Keratinocyte (primary cell): ENCODE results near the gene SH3BP5. TPM values are rescaled to one million over a fixed set of nuclear protein-coding genes. Genes with fewer than 3 reads are reported as not detected.

ENCODE experiments used
- DNase-seq: peaks from one replicate; pipeline ENCODE4 v3.0.0-alpha.2; 2011; ENCODE audit warnings: low read depth, missing footprints, low spot score
- FAIRE-seq: peaks from 2 replicates; lab custom pipeline; 2011; peaks lifted over from hg19 to GRCh38; lab: Jason Lieb, UNC
- H2AFZ ChIP-seq: 2 replicates; pipeline ENCODE4 v1.6.0; 2012; ENCODE audit warnings: low read length, control low read depth, inconsistent platforms; ENCODE audit not compliant: control insufficient read depth
- H3K27ac ChIP-seq: 2 replicates; pipeline ENCODE4 v1.5.1; 2011; ENCODE audit warnings: low read length; ENCODE audit not compliant: control insufficient read depth, insufficient read depth
- H3K27me3 ChIP-seq: 3 replicates; pipeline ENCODE4 v1.6.0; 2011; ENCODE audit warnings: low read length; ENCODE audit not compliant: control insufficient read depth, insufficient read depth; ENCODE audit errors: extremely low read depth
- H3K36me3 ChIP-seq, 2 experiments: 2 replicates in 1 of 2; 3 replicates in 1 of 2; pipeline ENCODE4 v1.5.1; 2011; ENCODE audit warnings: low read length in 2 of 2, mild to moderate bottlenecking in 1 of 2; ENCODE audit not compliant: control insufficient read depth in 2 of 2, insufficient read depth in 2 of 2; ENCODE audit errors: extremely low read depth in 1 of 2
- H3K4me1 ChIP-seq: 3 replicates; pipeline ENCODE4 v1.5.1; 2011; ENCODE audit warnings: low read length; ENCODE audit not compliant: control insufficient read depth, insufficient read depth; ENCODE audit errors: extremely low read depth
- H3K4me2 ChIP-seq: 3 replicates; pipeline ENCODE4 v1.6.0; 2011; ENCODE audit warnings: low read depth, low read length; ENCODE audit not compliant: control insufficient read depth, insufficient read depth; ENCODE audit errors: extremely low read depth
- H3K4me3 ChIP-seq, 3 experiments: fragments of 200-600 bp in 1 of 3; sonication (generic) in 1 of 3; 2 replicates in 2 of 3; 3 replicates in 1 of 3; pipeline ENCODE4 v1.5.1; 2011 to 2016; ENCODE audit warnings: low read length in 3 of 3, mild to moderate bottlenecking in 3 of 3, control low read depth in 2 of 3, inconsistent platforms in 1 of 3, low read depth in 1 of 3, mixed read lengths in 1 of 3, mixed run types in 1 of 3, moderate library complexity in 1 of 3; ENCODE audit not compliant: control insufficient read depth in 2 of 3, insufficient read depth in 2 of 3; ENCODE audit errors: extremely low read depth in 1 of 3
- H3K79me2 ChIP-seq: 2 replicates; pipeline ENCODE4 v1.6.0; 2012; ENCODE audit warnings: low read length; ENCODE audit not compliant: control insufficient read depth, insufficient read depth
- H3K9ac ChIP-seq: 3 replicates; pipeline ENCODE4 v1.6.0; 2011; ENCODE audit warnings: low read length; ENCODE audit not compliant: control insufficient read depth, insufficient read depth; ENCODE audit errors: extremely low read depth
- H3K9me1 ChIP-seq: 3 replicates; pipeline ENCODE4 v1.6.0; 2011; ENCODE audit warnings: low read length; ENCODE audit not compliant: control insufficient read depth, insufficient read depth; ENCODE audit errors: extremely low read depth
- H3K9me3 ChIP-seq: 2 replicates; pipeline ENCODE4 v1.5.1; 2012; ENCODE audit warnings: low read depth, low read length; ENCODE audit not compliant: control insufficient read depth
- H4K20me1 ChIP-seq: 3 replicates; pipeline ENCODE4 v1.6.0; 2011; ENCODE audit warnings: low read length; ENCODE audit not compliant: control insufficient read depth, insufficient read depth; ENCODE audit errors: extremely low read depth
- EZH2 ChIP-seq: IDR thresholded peaks from one replicate; pipeline ENCODE4 v1.6.1; 2012; ENCODE audit warnings: inconsistent platforms, mild to moderate bottlenecking, low read length, moderate library complexity
- dilution Hi-C: fragments of 300-500 bp; cut with MboI; formaldehyde crosslinking; loops from one replicate; pipeline ENCODE4 v1.7.0; 2020; ENCODE audit warnings: low sequenced_read_pairs; ENCODE audit not compliant: extremely low pct_ligation_motif_present
- polyA plus RNA-seq, 5 experiments: library from polyadenylated mRNA; depleted of rRNA in 3 of 5; stranded (reverse) in 3 of 5; stranded (forward) in 1 of 5; unstranded in 1 of 5; fragments of >200 nt; gene quantifications; 1 replicate in 1 of 5; 2 replicates in 3 of 5; 3 replicates in 1 of 5; pipeline versions ENCODE4 v1.2.1 to v1.2.3, GENCODE V29; 2011 to 2012; ENCODE audit warnings: missing spikeins in 2 of 5, low read depth in 1 of 5, low replicate concordance in 1 of 5
- TF ChIP-seq, protein P1 (sequence below), 3 experiments: IDR thresholded peaks in 1 of 3; conservative IDR thresholded peaks in 1 of 3; optimal IDR thresholded peaks in 1 of 3; 2 replicates in 2 of 3; 3 replicates in 1 of 3; pipeline versions ENCODE3 to v1.5.1; 2011; ENCODE audit warnings: low read length in 3 of 3, mild to moderate bottlenecking in 3 of 3, moderate library complexity in 2 of 3, control low read depth in 1 of 3, inconsistent platforms in 1 of 3; ENCODE audit not compliant: insufficient read depth in 2 of 3; ENCODE audit errors: extremely low read depth in 1 of 3

The SH3BP5 gene
- polyA plus RNA-seq, 1 donor (not counting 4 experiments of a cell fraction or from before 2014, with no cell fraction given): 13.4 TPM

DNA sequence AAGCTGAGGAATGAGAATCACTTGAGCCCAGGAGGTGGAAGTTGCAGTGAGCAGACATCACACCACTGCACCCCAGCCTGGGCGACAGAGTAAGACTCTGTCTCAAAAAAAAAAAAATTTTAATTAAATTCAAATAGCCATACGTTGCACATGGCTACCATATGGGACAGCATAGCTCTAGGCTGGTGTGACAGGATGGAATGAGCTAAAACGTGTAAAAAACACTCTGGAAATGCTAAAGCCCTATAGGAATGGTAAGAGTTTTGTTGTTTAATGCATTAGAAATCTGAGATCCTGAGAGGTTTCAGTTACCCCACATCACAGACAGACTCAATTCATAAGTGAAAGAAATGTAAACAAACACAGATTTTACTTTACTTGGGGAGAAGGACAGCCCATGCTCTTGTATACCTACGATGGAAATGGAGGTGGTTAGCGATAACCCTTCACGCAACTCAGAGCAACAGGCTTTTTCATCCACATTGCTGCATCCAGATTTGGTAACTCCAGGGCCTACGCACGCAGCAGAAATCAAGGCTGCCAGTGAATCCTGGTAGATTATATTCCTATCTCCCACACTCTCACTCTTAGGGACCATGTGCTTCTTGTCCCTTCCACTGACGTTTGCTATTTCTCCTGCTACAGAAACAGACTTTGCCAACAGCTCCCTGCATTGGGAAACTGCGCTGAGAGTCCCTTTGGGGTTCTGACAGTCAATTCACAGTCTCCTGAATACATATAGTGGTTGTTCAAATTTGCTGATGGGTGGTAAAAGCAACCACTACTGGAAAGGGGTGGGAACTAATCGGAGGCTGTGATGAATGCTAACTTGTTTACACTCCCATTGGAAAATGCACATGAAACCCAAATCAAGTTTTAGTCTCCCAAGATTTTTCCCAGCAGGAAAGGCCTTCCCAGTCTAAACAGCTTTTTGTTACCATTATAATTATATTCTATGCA, 3.1 kb downstream of the SH3BP5 start:
- Histone ChIP-seq H3K79me2 (no peaks in the 10 kb centered on the region), H3K36me3 (peaks cover 0 to 1% of the 10 kb centered on the region in 2 experiments), H3K9me1 (no peaks in the 10 kb centered on the region), H4K20me1 (no peaks in the 10 kb centered on the region), H2AFZ (no peak overlapping the region), H3K4me3 (no peak overlapping the region), H3K9me3 (no peaks in the 10 kb centered on the region), H3K27ac (no peak overlapping the region), H3K4me1 (peaks cover 12% of the 10 kb centered on the region), H3K4me2 (no peak overlapping the region), H3K27me3 (no peaks in the 10 kb centered on the region), H3K9ac (no peak overlapping the region)
- no peak for FAIRE-seq
- no peak for DNase-seq
- TF ChIP-seq EZH2: no peak
- TF ChIP-seq, protein P1, sequence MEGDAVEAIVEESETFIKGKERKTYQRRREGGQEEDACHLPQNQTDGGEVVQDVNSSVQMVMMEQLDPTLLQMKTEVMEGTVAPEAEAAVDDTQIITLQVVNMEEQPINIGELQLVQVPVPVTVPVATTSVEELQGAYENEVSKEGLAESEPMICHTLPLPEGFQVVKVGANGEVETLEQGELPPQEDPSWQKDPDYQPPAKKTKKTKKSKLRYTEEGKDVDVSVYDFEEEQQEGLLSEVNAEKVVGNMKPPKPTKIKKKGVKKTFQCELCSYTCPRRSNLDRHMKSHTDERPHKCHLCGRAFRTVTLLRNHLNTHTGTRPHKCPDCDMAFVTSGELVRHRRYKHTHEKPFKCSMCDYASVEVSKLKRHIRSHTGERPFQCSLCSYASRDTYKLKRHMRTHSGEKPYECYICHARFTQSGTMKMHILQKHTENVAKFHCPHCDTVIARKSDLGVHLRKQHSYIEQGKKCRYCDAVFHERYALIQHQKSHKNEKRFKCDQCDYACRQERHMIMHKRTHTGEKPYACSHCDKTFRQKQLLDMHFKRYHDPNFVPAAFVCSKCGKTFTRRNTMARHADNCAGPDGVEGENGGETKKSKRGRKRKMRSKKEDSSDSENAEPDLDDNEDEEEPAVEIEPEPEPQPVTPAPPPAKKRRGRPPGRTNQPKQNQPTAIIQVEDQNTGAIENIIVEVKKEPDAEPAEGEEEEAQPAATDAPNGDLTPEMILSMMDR (optimal IDR thresholded peaks at IDR 0.05 in 1 of 3, IDR thresholded peaks at IDR 0.05 in 1 of 3, conservative IDR thresholded peaks at IDR 0.05 in 1 of 3; ENCODE audit: extremely low read depth in 1 of 3, insufficient read depth in 2 of 3, low read length in 3 of 3): no peak
- dilution Hi-C loops: no loop called here

DNA sequence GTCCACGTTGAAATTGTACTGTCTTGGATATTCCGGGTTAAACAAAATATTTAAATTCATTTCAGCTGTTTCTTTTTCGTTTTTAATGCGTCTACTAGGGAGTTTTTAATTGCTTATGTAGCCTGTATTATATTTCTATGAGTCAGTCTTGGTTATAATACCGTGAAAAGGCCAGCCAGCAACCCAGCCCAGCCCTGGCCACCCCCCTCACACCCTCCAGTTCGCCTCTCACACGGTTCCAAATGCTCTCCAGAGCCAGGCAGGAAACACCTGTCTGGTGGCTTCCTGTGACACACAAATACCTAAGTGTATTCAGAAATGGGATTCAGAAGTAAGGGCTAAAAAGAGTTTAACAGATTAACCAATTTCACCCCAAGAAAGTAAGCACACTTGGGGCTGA, 4.4 kb downstream of the SH3BP5 start:
- no peaks in the 10 kb centered on the region for H4K20me1 ChIP-seq
- no peak overlapping the region for H3K4me2 ChIP-seq
- H3K9ac ChIP-seq: no peak overlapping the region
- TF ChIP-seq, protein P1 (optimal IDR thresholded peaks at IDR 0.05 in 1 of 3, IDR thresholded peaks at IDR 0.05 in 1 of 3, conservative IDR thresholded peaks at IDR 0.05 in 1 of 3; ENCODE audit: extremely low read depth in 1 of 3, insufficient read depth in 2 of 3, low read length in 3 of 3): no peak
- no peak for TF ChIP-seq EZH2
- H3K27ac ChIP-seq: no peak overlapping the region
- no peak overlapping the region for H2AFZ ChIP-seq
- H3K79me2 ChIP-seq: no peaks in the 10 kb centered on the region
- H3K9me3 ChIP-seq: no peaks in the 10 kb centered on the region
- H3K27me3 ChIP-seq: no peaks in the 10 kb centered on the region
- DNase-seq: no peak
- H3K9me1 ChIP-seq: no peaks in the 10 kb centered on the region
- dilution Hi-C loops: no loop called here
- H3K4me1 ChIP-seq: peaks cover 12% of the 10 kb centered on the region
- no peak overlapping the region for H3K4me3 ChIP-seq
- H3K36me3 ChIP-seq: peaks cover 0 to 1% of the 10 kb centered on the region in 2 experiments
- FAIRE-seq: no peak
